ENCODE measurements around the gene GUCY1B1.

The GUCY1B1 gene

DNA sequence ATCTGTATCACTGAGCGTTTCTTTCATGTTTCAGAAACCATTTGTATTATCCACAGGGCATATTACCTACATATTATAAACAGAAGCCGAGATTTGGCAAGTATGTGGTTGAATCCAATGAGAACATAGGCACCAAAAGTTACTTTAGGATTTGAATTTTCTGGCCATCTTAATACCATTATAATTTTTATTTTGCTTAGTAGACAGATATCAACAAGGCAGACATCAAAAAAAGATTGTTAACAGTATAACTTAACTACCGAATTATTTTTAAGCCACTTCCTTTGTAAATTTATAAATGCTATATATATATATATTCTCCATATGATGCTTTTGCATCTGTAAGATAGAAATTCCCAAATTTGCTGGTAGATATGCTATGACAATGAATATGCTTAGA lies 2.2 kb downstream of the GUCY1B1 start:
- H3K27me3 ChIP-seq (ENCODE audit: control insufficient read depth in 1 of 2, insufficient read depth in 1 of 2, low read length in 2 of 2), result no peaks in the 10 kb centered on the region
- no peaks in the 10 kb centered on the region for H3K9me3 ChIP-seq (ENCODE audit: control insufficient read depth, low read length)
- H4K8ac ChIP-seq (ENCODE audit: low read length), result no peak overlapping the region
- no peak overlapping the region for H3K4ac ChIP-seq (ENCODE audit: low read depth in 1 of 2, low read length in 2 of 2)
- H2AFZ ChIP-seq (ENCODE audit: low read depth, low read length), result no peak overlapping the region
- H3K23ac ChIP-seq (ENCODE audit: low read length in 2 of 2), result no peak overlapping the region
- no peak overlapping the region for H4K91ac ChIP-seq (ENCODE audit: low read length)
- DNase-seq, result no peak
- no peak overlapping the region for H2BK15ac ChIP-seq (ENCODE audit: low read depth, poor library complexity, severe bottlenecking)
- H3K79me1 ChIP-seq (replicated peaks; ENCODE audit: low read length, poor library complexity, severe bottlenecking), result peaks cover 10% of the 10 kb centered on the region
- H3K4me2 ChIP-seq (ENCODE audit: low read length, poor library complexity, severe bottlenecking), result no peak overlapping the region
- H3K18ac ChIP-seq (ENCODE audit: low read depth in 1 of 2, low read length in 2 of 2), result no peak overlapping the region
- no peak overlapping the region for H2AK5ac ChIP-seq (ENCODE audit: low read length, severe bottlenecking)
- H3K14ac ChIP-seq (ENCODE audit: low read length in 2 of 2), result no peak overlapping the region
- no peak overlapping the region for H3K9ac ChIP-seq (ENCODE audit: low read length)
- no peak overlapping the region for H3K27ac ChIP-seq (ENCODE audit: low read length, poor library complexity, severe bottlenecking)
- H2BK5ac ChIP-seq (ENCODE audit: low read depth, low read length, poor library complexity, severe bottlenecking), result no peak overlapping the region
- WGBS, result 80% methylated on average over 1 of the region's 3 CpGs
- H2BK120ac ChIP-seq (ENCODE audit: low read depth, low read length), result no peak overlapping the region
- no peak overlapping the region for H2BK12ac ChIP-seq (ENCODE audit: low read length in 2 of 2)
- peaks cover 8% of the 10 kb centered on the region for H3K4me1 ChIP-seq (ENCODE audit: control insufficient read depth, insufficient read depth, low read depth, low read length)
- no peak overlapping the region for H3K4me3 ChIP-seq (ENCODE audit: insufficient read depth in 1 of 2, low read depth in 1 of 2, low read length in 2 of 2)
- H3K36me3 ChIP-seq (ENCODE audit: control insufficient read depth in 1 of 2, insufficient read depth in 2 of 2, low read depth in 1 of 2, low read length in 2 of 2), result no peaks in the 10 kb centered on the region

DNA sequence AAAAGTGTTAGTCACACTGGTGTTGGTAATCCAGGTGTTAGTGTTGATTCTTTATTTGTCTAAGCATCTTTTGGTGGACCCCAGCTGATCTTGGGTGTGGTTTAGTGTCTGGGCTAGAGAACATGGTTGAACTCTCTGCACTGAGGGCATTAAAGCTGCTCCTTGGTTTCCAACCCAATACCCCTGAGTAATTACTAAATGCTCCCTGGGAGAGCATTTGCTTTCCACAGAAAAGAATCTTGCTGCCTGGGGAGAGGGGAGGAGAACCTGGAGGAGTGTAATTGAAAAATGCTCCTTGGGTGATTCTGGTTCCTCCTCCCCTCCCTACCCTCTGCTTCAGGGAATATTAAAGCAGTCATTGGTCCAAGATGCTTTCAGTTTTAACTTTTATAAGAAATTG lies 3.1 kb downstream of the GUCY1B1 start:
- Histone ChIP-seq H2BK12ac (ENCODE audit: low read length in 2 of 2) (peak overlapping the region in 1 of 2 experiments; percentile 31), H3K18ac (ENCODE audit: low read depth in 1 of 2, low read length in 2 of 2) (no peak overlapping the region), H2BK15ac (ENCODE audit: low read depth, poor library complexity, severe bottlenecking) (no peak overlapping the region), H3K9me3 (ENCODE audit: control insufficient read depth, low read length) (no peaks in the 10 kb centered on the region), H4K8ac (ENCODE audit: low read length) (no peak overlapping the region), H3K14ac (ENCODE audit: low read length in 2 of 2) (no peak overlapping the region), H3K27me3 (ENCODE audit: control insufficient read depth in 1 of 2, insufficient read depth in 1 of 2, low read length in 2 of 2) (no peaks in the 10 kb centered on the region), H2BK5ac (ENCODE audit: low read depth, low read length, poor library complexity, severe bottlenecking) (no peak overlapping the region), H3K27ac (ENCODE audit: low read length, poor library complexity, severe bottlenecking) (peak overlapping the region; percentile 21), H3K4me2 (ENCODE audit: low read length, poor library complexity, severe bottlenecking) (peak overlapping the region; percentile 21), H3K36me3 (ENCODE audit: control insufficient read depth in 1 of 2, insufficient read depth in 2 of 2, low read depth in 1 of 2, low read length in 2 of 2) (peaks cover 0 to 2% of the 10 kb centered on the region in 2 experiments), H3K9ac (ENCODE audit: low read length) (no peak overlapping the region), H2BK120ac (ENCODE audit: low read depth, low read length) (no peak overlapping the region), H3K4ac (ENCODE audit: low read depth in 1 of 2, low read length in 2 of 2) (peak overlapping the region in 1 of 2 experiments; percentile 26), H2AFZ (ENCODE audit: low read depth, low read length) (no peak overlapping the region), H3K79me1 (replicated peaks; ENCODE audit: low read length, poor library complexity, severe bottlenecking) (peaks cover 10% of the 10 kb centered on the region), H3K4me3 (ENCODE audit: insufficient read depth in 1 of 2, low read depth in 1 of 2, low read length in 2 of 2) (no peak overlapping the region), H3K4me1 (ENCODE audit: control insufficient read depth, insufficient read depth, low read depth, low read length) (peaks cover 8% of the 10 kb centered on the region), H4K91ac (ENCODE audit: low read length) (no peak overlapping the region), H2AK5ac (ENCODE audit: low read length, severe bottlenecking) (no peak overlapping the region), H3K23ac (ENCODE audit: low read length in 2 of 2) (no peak overlapping the region)
- no peak for DNase-seq

DNA sequence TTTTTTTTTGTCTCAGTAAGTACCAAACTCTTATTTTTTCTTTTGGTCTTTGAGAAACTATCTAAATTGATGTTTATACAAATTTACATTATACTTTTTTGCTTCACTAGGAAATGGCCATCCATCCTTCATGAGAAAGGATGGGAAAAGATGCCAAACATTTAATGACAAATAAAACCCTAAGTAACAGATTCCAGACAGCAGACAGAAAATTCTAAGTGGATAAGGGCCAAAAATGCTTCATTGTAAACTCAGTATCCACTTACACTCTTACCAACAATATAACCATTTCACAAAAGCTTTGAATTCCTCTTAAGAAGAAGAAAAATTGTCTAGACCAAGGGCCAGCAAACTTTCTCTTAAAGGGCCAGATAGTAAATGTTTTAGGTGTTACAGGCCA lies 3.5 kb downstream of the GUCY1B1 start:
- no peak for DNase-seq
- no peak overlapping the region for H4K8ac ChIP-seq (ENCODE audit: low read length)
- H3K14ac ChIP-seq (ENCODE audit: low read length in 2 of 2), result no peak overlapping the region
- no peak overlapping the region for H3K4ac ChIP-seq (ENCODE audit: low read depth in 1 of 2, low read length in 2 of 2)
- H2BK5ac ChIP-seq (ENCODE audit: low read depth, low read length, poor library complexity, severe bottlenecking), result no peak overlapping the region
- H3K27me3 ChIP-seq (ENCODE audit: control insufficient read depth in 1 of 2, insufficient read depth in 1 of 2, low read length in 2 of 2), result no peaks in the 10 kb centered on the region
- no peak overlapping the region for H2AK5ac ChIP-seq (ENCODE audit: low read length, severe bottlenecking)
- no peak overlapping the region for H3K4me3 ChIP-seq (ENCODE audit: insufficient read depth in 1 of 2, low read depth in 1 of 2, low read length in 2 of 2)
- H2AFZ ChIP-seq (ENCODE audit: low read depth, low read length), result no peak overlapping the region
- H3K23ac ChIP-seq (ENCODE audit: low read length in 2 of 2), result no peak overlapping the region
- H3K79me1 ChIP-seq (replicated peaks; ENCODE audit: low read length, poor library complexity, severe bottlenecking), result peaks cover 10% of the 10 kb centered on the region
- H3K18ac ChIP-seq (ENCODE audit: low read depth in 1 of 2, low read length in 2 of 2), result no peak overlapping the region
- H4K91ac ChIP-seq (ENCODE audit: low read length), result no peak overlapping the region
- no peak overlapping the region for H2BK120ac ChIP-seq (ENCODE audit: low read depth, low read length)
- H3K36me3 ChIP-seq (ENCODE audit: control insufficient read depth in 1 of 2, insufficient read depth in 2 of 2, low read depth in 1 of 2, low read length in 2 of 2), result peaks cover 0 to 2% of the 10 kb centered on the region in 2 experiments
- no peak overlapping the region for H3K4me2 ChIP-seq (ENCODE audit: low read length, poor library complexity, severe bottlenecking)
- peaks cover 8% of the 10 kb centered on the region for H3K4me1 ChIP-seq (ENCODE audit: control insufficient read depth, insufficient read depth, low read depth, low read length)
- H3K9ac ChIP-seq (ENCODE audit: low read length), result no peak overlapping the region
- H3K9me3 ChIP-seq (ENCODE audit: control insufficient read depth, low read length), result no peaks in the 10 kb centered on the region
- no peak overlapping the region for H2BK12ac ChIP-seq (ENCODE audit: low read length in 2 of 2)
- no peak overlapping the region for H2BK15ac ChIP-seq (ENCODE audit: low read depth, poor library complexity, severe bottlenecking)
- no peak overlapping the region for H3K27ac ChIP-seq (ENCODE audit: low read length, poor library complexity, severe bottlenecking)

DNA sequence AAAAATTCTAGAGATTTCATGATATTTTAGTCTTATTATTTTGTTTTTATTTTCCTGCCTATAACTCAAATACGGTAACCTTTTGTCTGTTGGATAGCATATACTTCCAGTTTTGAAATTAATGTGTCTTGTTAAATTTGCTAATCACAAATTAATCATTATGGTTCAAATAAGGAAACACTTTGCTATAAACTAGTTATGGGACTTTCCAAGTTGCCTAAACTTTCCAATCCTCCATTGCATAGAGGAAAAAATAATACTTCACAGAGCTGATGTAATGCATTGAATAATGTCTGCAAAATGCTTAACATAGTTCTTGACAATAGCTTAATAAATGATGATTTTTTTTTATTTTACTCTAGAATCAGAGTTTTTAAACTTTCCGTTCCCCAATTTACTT lies 4.7 kb downstream of the GUCY1B1 start:
- Histone ChIP-seq H3K79me1 (replicated peaks; ENCODE audit: low read length, poor library complexity, severe bottlenecking) (peaks cover 10% of the 10 kb centered on the region), H2BK15ac (ENCODE audit: low read depth, poor library complexity, severe bottlenecking) (no peak overlapping the region), H2BK120ac (ENCODE audit: low read depth, low read length) (no peak overlapping the region), H4K8ac (ENCODE audit: low read length) (no peak overlapping the region), H2AK5ac (ENCODE audit: low read length, severe bottlenecking) (no peak overlapping the region), H3K36me3 (ENCODE audit: control insufficient read depth in 1 of 2, insufficient read depth in 2 of 2, low read depth in 1 of 2, low read length in 2 of 2) (peaks cover 0 to 2% of the 10 kb centered on the region in 2 experiments), H4K91ac (ENCODE audit: low read length) (no peak overlapping the region), H3K27ac (ENCODE audit: low read length, poor library complexity, severe bottlenecking) (no peak overlapping the region), H3K4ac (ENCODE audit: low read depth in 1 of 2, low read length in 2 of 2) (no peak overlapping the region), H3K9me3 (ENCODE audit: control insufficient read depth, low read length) (no peaks in the 10 kb centered on the region), H3K4me1 (ENCODE audit: control insufficient read depth, insufficient read depth, low read depth, low read length) (peaks cover 7% of the 10 kb centered on the region), H3K4me2 (ENCODE audit: low read length, poor library complexity, severe bottlenecking) (no peak overlapping the region), H2BK12ac (ENCODE audit: low read length in 2 of 2) (no peak overlapping the region), H3K4me3 (ENCODE audit: insufficient read depth in 1 of 2, low read depth in 1 of 2, low read length in 2 of 2) (no peak overlapping the region), H3K18ac (ENCODE audit: low read depth in 1 of 2, low read length in 2 of 2) (no peak overlapping the region), H3K27me3 (ENCODE audit: control insufficient read depth in 1 of 2, insufficient read depth in 1 of 2, low read length in 2 of 2) (no peaks in the 10 kb centered on the region), H2BK5ac (ENCODE audit: low read depth, low read length, poor library complexity, severe bottlenecking) (no peak overlapping the region), H3K9ac (ENCODE audit: low read length) (no peak overlapping the region), H2AFZ (ENCODE audit: low read depth, low read length) (no peak overlapping the region), H3K14ac (ENCODE audit: low read length in 2 of 2) (no peak overlapping the region), H3K23ac (ENCODE audit: low read length in 2 of 2) (no peak overlapping the region)
- no CpG with 5 or more reads among the region's 2 CpGs for WGBS
- no peak for DNase-seq
